HepG2 (cell line): ENCODE data around the gene ALG10. TPM values are rescaled to one million over a fixed set of nuclear protein-coding genes. Genes with fewer than 3 reads are reported as not detected.

ENCODE experiments used
- ATAC-seq: fragments of 200-7000 bp; cut with Tn5 transposase; 3 replicates; pipeline ENCODE4 v1.9.1; 2020; ENCODE audit warnings: mild to moderate bottlenecking, moderate library complexity
- BruUV-seq: library from RNA; stranded (reverse); fragments of 400-500 nt; replicated peaks from 2 replicates; lab custom pipeline; 2021; lab: Mats Ljungman, UMichigan
- CTCF ChIA-PET: fragments of 300-600 bp; formaldehyde crosslinking; extraction: SDS; loops from one replicate; lab custom pipeline; 2021; ENCODE audit warnings: low total read pairs, inconsistent platforms, low intra/inter-chr PET ratio; lab: Yijun Ruan, JAX
- POLR2A ChIA-PET: fragments of 350-600 bp; sonication (Branson Sonifier 250); formaldehyde crosslinking; loops from one replicate; lab custom pipeline; 2020; ENCODE audit warnings: antibody characterized with exemption, inconsistent platforms; lab: Yijun Ruan, JAX
- DNase-seq: peaks from one replicate; pipeline ENCODE4 v3.0.0-alpha.2; 2015; ENCODE audit warnings: low spot score
- FAIRE-seq: peaks from 3 replicates; lab custom pipeline; 2011; peaks lifted over from hg19 to GRCh38; lab: Jason Lieb, UNC
- H2AFZ ChIP-seq: one replicate; pipeline ENCODE4 v1.6.1; 2011; ENCODE audit warnings: low read length, inconsistent platforms
- H3K27ac ChIP-seq: fragments of 300-600 bp; 3 replicates; pipeline ENCODE4 v1.8.0; 2011; ENCODE audit warnings: mixed run types, mild to moderate bottlenecking, mixed read lengths, low read length, inconsistent platforms; ENCODE audit not compliant: insufficient read depth; ENCODE audit errors: extremely low read length
- H3K27me3 ChIP-seq, 2 experiments: fragments of 200-600 bp in 1 of 2; 2 replicates in 1 of 2; 3 replicates in 1 of 2; pipeline versions ENCODE4 v1.6.0 to v1.8.0; 2011; ENCODE audit warnings: low read length in 2 of 2, mild to moderate bottlenecking in 2 of 2, moderate library complexity in 2 of 2, inconsistent platforms in 1 of 2; ENCODE audit not compliant: insufficient read depth in 2 of 2, control insufficient read depth in 1 of 2
- H3K36me3 ChIP-seq, 2 experiments: fragments of 200-600 bp in 1 of 2; replicated peaks in 1 of 2; 2 replicates in 1 of 2; 3 replicates in 1 of 2; pipeline versions ENCODE4 v1.5.1 to v1.8.0; 2011; ENCODE audit warnings: low read length in 2 of 2, inconsistent platforms in 1 of 2; ENCODE audit not compliant: insufficient read depth in 2 of 2, control insufficient read depth in 1 of 2
- H3K4me1 ChIP-seq: 2 replicates; pipeline ENCODE4 v1.5.1; 2012; ENCODE audit warnings: low read length, inconsistent platforms; ENCODE audit not compliant: insufficient read depth
- H3K4me2 ChIP-seq: 2 replicates; pipeline ENCODE4 v1.6.0; 2011; ENCODE audit warnings: low read depth, low read length, inconsistent platforms
- H3K4me3 ChIP-seq, 3 experiments: fragments of 200-600 bp in 1 of 3; sonication (generic), shearing (Covaris generic) in 1 of 3; replicated peaks in 1 of 3; 2 replicates each; pipeline ENCODE4 v1.5.1; 2011 to 2016; ENCODE audit warnings: low read length in 3 of 3, inconsistent platforms in 2 of 3, low read depth in 2 of 3, mild to moderate bottlenecking in 2 of 3, control low read depth in 1 of 3, mixed read lengths in 1 of 3; ENCODE audit not compliant: insufficient read depth in 1 of 3
- H3K79me2 ChIP-seq: one replicate; pipeline ENCODE4 v1.6.1; 2011; ENCODE audit warnings: low read length, inconsistent platforms; ENCODE audit not compliant: insufficient read depth
- H3K9ac ChIP-seq: 2 replicates; pipeline ENCODE4 v1.6.0; 2011; ENCODE audit warnings: mild to moderate bottlenecking, low read depth, low read length, inconsistent platforms; ENCODE audit not compliant: insufficient read depth
- H3K9me3 ChIP-seq: 2 replicates; pipeline ENCODE4 v1.5.1; 2012; ENCODE audit warnings: mild to moderate bottlenecking, low read length
- H4K20me1 ChIP-seq: 2 replicates; pipeline ENCODE4 v1.6.0; 2011; ENCODE audit warnings: inconsistent platforms, mild to moderate bottlenecking, low read length, moderate library complexity; ENCODE audit not compliant: insufficient read depth
- AHDC1 ChIP-seq: sonication (generic); formaldehyde crosslinking; IDR thresholded peaks from 2 replicates; pipeline ENCODE4 v1.5.1; 2020; ENCODE audit warnings: mild to moderate bottlenecking, missing genetic modification reagents, borderline replicate concordance
- HOMEZ ChIP-seq: IDR thresholded peaks from 2 replicates; pipeline ENCODE4 v1.6.1; 2016; ENCODE audit warnings: low read depth
- IRF2 ChIP-seq: IDR thresholded peaks from 2 replicates; pipeline ENCODE4 v1.6.1; 2018; ENCODE audit warnings: missing genetic modification reagents, missing compliant biosample characterization
- KAT2B ChIP-seq: fragments of 150-350 bp; IDR thresholded peaks from 2 replicates; pipeline ENCODE4 v1.6.1; 2014; ENCODE audit warnings: low read depth, low read length, borderline replicate concordance
- NCOA1 ChIP-seq: sonication (generic); formaldehyde crosslinking; IDR thresholded peaks from 2 replicates; pipeline ENCODE4 v1.9.0; 2021; ENCODE audit warnings: missing genetic modification reagents
- PAF1 ChIP-seq: IDR thresholded peaks from 2 replicates; pipeline ENCODE4 v1.6.1; 2016; ENCODE audit warnings: missing genetic modification reagents, missing compliant biosample characterization
- U2AF2 ChIP-seq: fragments of 200-400 bp; formaldehyde crosslinking; IDR thresholded peaks from 2 replicates; pipeline ENCODE4 v1.6.1; 2017; ENCODE audit warnings: low read depth, mild to moderate bottlenecking, low read length
- ZC3H13 ChIP-seq: sonication (generic); formaldehyde crosslinking; IDR thresholded peaks from 2 replicates; pipeline ENCODE4 v1.8.1; 2023; ENCODE audit warnings: mild to moderate bottlenecking, missing genetic modification reagents, moderate library complexity
- ZNF180 ChIP-seq: sonication (generic); formaldehyde crosslinking; IDR thresholded peaks from 2 replicates; pipeline ENCODE4 v1.4.0; 2020; ENCODE audit warnings: low read depth, missing genetic modification reagents, borderline replicate concordance
- ZNF558 ChIP-seq: sonication (generic); formaldehyde crosslinking; IDR thresholded peaks from 2 replicates; pipeline ENCODE4 v1.9.0; 2022; ENCODE audit warnings: mild to moderate bottlenecking, missing genetic modification reagents, borderline replicate concordance
- ZNF577 ChIP-seq: sonication (generic); formaldehyde crosslinking; IDR thresholded peaks from 2 replicates; pipeline ENCODE4 v1.4.0; 2020; ENCODE audit warnings: mild to moderate bottlenecking, low read depth, missing genetic modification reagents, borderline replicate concordance
- ZNF761 ChIP-seq: sonication (generic); formaldehyde crosslinking; conservative IDR thresholded peaks from 2 replicates; pipeline ENCODE4 v1.4.0; 2020; ENCODE audit warnings: mild to moderate bottlenecking, missing genetic modification reagents
- ZUFSP ChIP-seq: sonication (generic); formaldehyde crosslinking; IDR thresholded peaks from 2 replicates; pipeline ENCODE4 v1.9.0; 2021; ENCODE audit warnings: missing genetic modification reagents, mild to moderate bottlenecking, borderline replicate concordance
- WGBS: methylation state at CpG from one replicate; pipeline ENCODE4 v1.1.6; 2017; ENCODE audit warnings: low lambda C conversion rate; 5-methylcytosine and 5-hydroxymethylcytosine counted together
- in situ Hi-C: cut with HindIII; loops from 2 replicates; pipeline ENCODE4 v1.10.0; 2017; ENCODE audit warnings: low pct_unique_long_range_greater_than_20kb; ENCODE audit not compliant: extremely low pct_ligation_motif_present
- intact Hi-C: fragments of 100-400 bp; cut with micrococcal nuclease; formaldehyde crosslinking; loops from one replicate; pipeline ENCODE4 v1.10.0; 2022; ENCODE audit not compliant: unreplicated experiment
- polyA plus RNA-seq, 8 experiments: library from polyadenylated mRNA; depleted of rRNA in 3 of 8; stranded (reverse) in 7 of 8; unstranded in 1 of 8; fragments of >200 nt; fragmentation: Illumina TruSeq in 4 of 8; extraction: Trizol in 4 of 8; gene quantifications; 2 replicates each; pipeline versions ENCODE4 v1.2.1 to v1.2.3, GENCODE V29; 2011 to 2016; ENCODE audit warnings: low read depth in 4 of 8, missing spikeins in 1 of 8, mixed read lengths in 1 of 8; ENCODE audit not compliant: insufficient read depth in 1 of 8
- total RNA-seq, 5 experiments: library from RNA; depleted of rRNA; stranded (reverse); fragments of >200 nt; fragmentation: Illumina TruSeq; extraction: Trizol; gene quantifications; 2 replicates each; pipeline ENCODE4 v1.2.3, GENCODE V29; 2016; ENCODE audit warnings: low read depth in 1 of 5

Gene ALG10
- total and polyA plus RNA-seq, 2 of the 13 experiments (the other 11 are each of a cell fraction or from before 2014, with no cell fraction given), result 7.9 to 17.4 TPM

- H3K9me3 ChIP-seq, result no peaks in the 10 kb centered on the region
- intact Hi-C loops, result no loop called here
- no peak overlapping the region for H3K4me3 ChIP-seq
- no peak for ATAC-seq
- H2AFZ ChIP-seq, result no peak overlapping the region
- H3K27me3 ChIP-seq, result no peaks in the 10 kb centered on the region
- H3K27ac ChIP-seq, result no peak overlapping the region
- CTCF ChIA-PET, result no interaction called here
- POLR2A ChIA-PET, result no interaction called here
- no peaks in the 10 kb centered on the region for H4K20me1 ChIP-seq
- BruUV-seq, result no TSS peak
- no peak for DNase-seq
- 0% methylated on average over 1 of the region's 1 CpG for WGBS
- in situ Hi-C loops, result no loop called here
- H3K4me1 ChIP-seq, result no peaks in the 10 kb centered on the region
- no peak overlapping the region for H3K9ac ChIP-seq
- TF ChIP-seq ZNF577 (CRISPR knock-in tag), result no peak
- no peak for TF ChIP-seq PAF1 (CRISPR knock-in tag)
- no peak for TF ChIP-seq ZC3H13
- TF ChIP-seq AHDC1 (CRISPR knock-in tag), result no peak
- TF ChIP-seq IRF2 (CRISPR knock-in tag), result no peak
- no peak for TF ChIP-seq ZNF558 (CRISPR knock-in tag)
- no peak for TF ChIP-seq ZNF761 (CRISPR knock-in tag)
- TF ChIP-seq HOMEZ (CRISPR knock-in tag), result no peak
- no peak for TF ChIP-seq ZUFSP (CRISPR knock-in tag)
- no peak for TF ChIP-seq NCOA1
- no peak for TF ChIP-seq U2AF2
- no peak for TF ChIP-seq KAT2B
- TF ChIP-seq ZNF180, result no peak
- no peaks in the 10 kb centered on the region for H3K36me3 ChIP-seq
- no peak for FAIRE-seq
- no peak overlapping the region for H3K4me2 ChIP-seq
- no peaks in the 10 kb centered on the region for H3K79me2 ChIP-seq
These were observed 32.6 kb downstream of the ALG10 start for GRCh38 chr12:34054938-34055337.
